Endothelial cell (in vitro differentiated cells): ENCODE measurements around the gene ZNF98. TPM values are rescaled to one million over a fixed set of nuclear protein-coding genes. Genes with fewer than 3 reads are reported as not detected.

Experiments
- DNase-seq: peaks from one replicate; pipeline ENCODE4 v3.0.0; 2021; ENCODE audit warnings: low spot score
- H3K27ac Mint-ChIP-seq: one replicate; pipeline ENCODE4 v1.8.0; 2021; ENCODE audit warnings: mixed read lengths, inconsistent platforms; ENCODE audit not compliant: unreplicated experiment
- H3K27me3 Mint-ChIP-seq: one replicate; pipeline ENCODE4 v1.8.0; 2021; ENCODE audit warnings: mild to moderate bottlenecking, moderate library complexity, mixed read lengths, inconsistent platforms; ENCODE audit not compliant: unreplicated experiment
- H3K36me3 Mint-ChIP-seq: one replicate; pipeline ENCODE4 v1.8.0; 2021; ENCODE audit warnings: mild to moderate bottlenecking, low read depth, mixed read lengths, inconsistent platforms; ENCODE audit not compliant: unreplicated experiment
- H3K4me1 Mint-ChIP-seq: one replicate; pipeline ENCODE4 v1.8.0; 2021; ENCODE audit warnings: mild to moderate bottlenecking, mixed read lengths, inconsistent platforms; ENCODE audit not compliant: unreplicated experiment
- H3K4me3 Mint-ChIP-seq: one replicate; pipeline ENCODE4 v1.8.0; 2021; ENCODE audit warnings: mild to moderate bottlenecking, mixed read lengths, inconsistent platforms; ENCODE audit not compliant: unreplicated experiment
- H3K9me3 Mint-ChIP-seq: one replicate; pipeline ENCODE4 v1.8.0; 2021; ENCODE audit warnings: mixed read lengths, inconsistent platforms; ENCODE audit not compliant: unreplicated experiment
- total RNA-seq: library from RNA; stranded (reverse); fragmentation: NEBNext Ultra II Directional; extraction: Animal tissue kit (Norgen Biotek cat#: 25700); gene quantifications from one replicate; pipeline ENCODE4 v1.2.1, GENCODE V29; 2021; ENCODE audit not compliant: unreplicated experiment
- TF ChIP-seq, protein P1 (sequence below): fragments of 200-600 bp; sonication (generic); IDR thresholded peaks from one replicate; pipeline ENCODE4 v1.5.0; 2021; ENCODE audit warnings: antibody characterized with exemption; ENCODE audit not compliant: unreplicated experiment

ZNF98 gene
- total RNA-seq, 1 donor from 2014 or later = not detected

DNA sequence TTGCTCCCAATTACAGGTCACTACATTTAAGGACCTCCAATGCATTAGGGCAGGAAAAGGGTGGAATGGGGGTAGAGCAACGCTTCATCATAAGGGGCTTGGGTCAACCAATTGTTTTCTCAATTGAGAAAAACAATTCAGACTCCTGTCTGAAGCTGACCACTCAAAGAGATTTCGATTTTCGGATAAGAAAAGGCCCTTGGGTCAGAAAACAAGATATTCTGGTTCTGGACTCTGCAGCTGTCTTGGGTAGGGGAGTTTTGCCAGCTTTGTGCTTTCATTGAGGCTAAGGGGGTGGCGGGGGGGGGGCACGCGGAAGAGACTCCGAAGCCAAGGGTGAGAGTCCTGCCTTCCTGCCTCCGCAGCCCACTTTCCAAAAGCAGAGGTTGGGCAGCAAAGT is 4.8 kb upstream of the ZNF98 start:
- peaks cover 20% of the 10 kb centered on the region for H3K9me3 Mint-ChIP-seq
- peaks cover 4% of the 10 kb centered on the region for H3K36me3 Mint-ChIP-seq
- no peak overlapping the region for H3K4me3 Mint-ChIP-seq
- no peak for DNase-seq
- H3K4me1 Mint-ChIP-seq = no peaks in the 10 kb centered on the region
- H3K27ac Mint-ChIP-seq = no peak overlapping the region
- TF ChIP-seq, protein P1, sequence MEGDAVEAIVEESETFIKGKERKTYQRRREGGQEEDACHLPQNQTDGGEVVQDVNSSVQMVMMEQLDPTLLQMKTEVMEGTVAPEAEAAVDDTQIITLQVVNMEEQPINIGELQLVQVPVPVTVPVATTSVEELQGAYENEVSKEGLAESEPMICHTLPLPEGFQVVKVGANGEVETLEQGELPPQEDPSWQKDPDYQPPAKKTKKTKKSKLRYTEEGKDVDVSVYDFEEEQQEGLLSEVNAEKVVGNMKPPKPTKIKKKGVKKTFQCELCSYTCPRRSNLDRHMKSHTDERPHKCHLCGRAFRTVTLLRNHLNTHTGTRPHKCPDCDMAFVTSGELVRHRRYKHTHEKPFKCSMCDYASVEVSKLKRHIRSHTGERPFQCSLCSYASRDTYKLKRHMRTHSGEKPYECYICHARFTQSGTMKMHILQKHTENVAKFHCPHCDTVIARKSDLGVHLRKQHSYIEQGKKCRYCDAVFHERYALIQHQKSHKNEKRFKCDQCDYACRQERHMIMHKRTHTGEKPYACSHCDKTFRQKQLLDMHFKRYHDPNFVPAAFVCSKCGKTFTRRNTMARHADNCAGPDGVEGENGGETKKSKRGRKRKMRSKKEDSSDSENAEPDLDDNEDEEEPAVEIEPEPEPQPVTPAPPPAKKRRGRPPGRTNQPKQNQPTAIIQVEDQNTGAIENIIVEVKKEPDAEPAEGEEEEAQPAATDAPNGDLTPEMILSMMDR = no peak
- peaks cover 4% of the 10 kb centered on the region for H3K27me3 Mint-ChIP-seq

DNA sequence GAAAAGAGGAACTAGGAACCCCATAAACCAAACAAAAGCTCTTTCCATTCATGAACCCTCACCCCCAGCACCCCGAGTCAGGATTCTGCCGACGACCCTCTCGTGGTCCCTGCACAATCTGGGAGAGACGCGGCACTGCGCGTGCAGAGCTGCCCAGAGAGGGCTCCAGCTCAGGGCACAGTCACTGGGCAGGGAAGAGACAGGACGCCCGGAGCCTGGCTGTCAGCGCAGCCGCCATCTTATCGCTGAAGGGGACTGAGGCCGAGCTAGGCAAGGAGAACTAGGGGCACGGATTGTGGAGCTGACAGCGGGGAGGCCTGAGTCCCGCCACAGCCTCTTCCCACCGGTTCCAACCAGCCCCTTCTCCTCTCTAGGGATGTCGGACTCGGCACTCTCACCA is 349 bp downstream of the ZNF98 start:
- no peak for DNase-seq
- Mint-ChIP-seq H3K4me1 (no peaks in the 10 kb centered on the region), H3K27ac (no peak overlapping the region), H3K9me3 (peaks cover 45% of the 10 kb centered on the region), H3K4me3 (no peak overlapping the region), H3K36me3 (peaks cover 17% of the 10 kb centered on the region), H3K27me3 (peaks cover 7% of the 10 kb centered on the region)
- TF ChIP-seq, protein P1 = no peak

DNA sequence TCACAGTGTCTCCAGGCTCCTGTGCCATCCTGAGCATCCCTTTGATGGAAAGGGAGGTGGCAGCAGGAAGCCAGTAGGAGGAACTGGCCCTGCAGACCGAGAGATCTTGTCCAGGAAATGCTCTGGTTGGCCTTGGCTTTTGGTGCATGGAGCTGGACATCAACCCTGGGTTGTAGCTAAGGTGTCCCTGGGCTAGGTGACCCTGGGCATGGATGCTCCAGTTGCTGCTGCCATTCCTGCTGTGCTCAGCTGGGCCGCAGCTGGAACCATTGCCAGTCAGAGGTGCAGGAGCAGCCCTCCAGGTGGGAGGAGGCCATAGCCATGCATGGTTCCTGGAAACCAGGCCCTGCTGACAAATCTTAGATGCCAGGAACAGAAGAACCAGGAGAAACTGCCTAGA is 67.5 kb downstream of the ZNF98 start:
- peaks cover 5% of the 10 kb centered on the region for H3K36me3 Mint-ChIP-seq
- peaks cover 24% of the 10 kb centered on the region for H3K9me3 Mint-ChIP-seq

More for the DNA sequence above, 67.5 kb downstream of the ZNF98 start:
- TF ChIP-seq, protein P1 = no peak
- H3K27ac Mint-ChIP-seq = no peak overlapping the region
- no peaks in the 10 kb centered on the region for H3K4me1 Mint-ChIP-seq
- no peaks in the 10 kb centered on the region for H3K27me3 Mint-ChIP-seq
- no peak overlapping the region for H3K4me3 Mint-ChIP-seq
- DNase-seq = no peak

Other genes with a start within 250 kb of the ZNF98 start
- gene ZNF676, start 225.4 kb downstream of the ZNF98 start, total RNA-seq = 1.1 TPM
- gene ZNF729, start 135.9 kb downstream of the ZNF98 start, total RNA-seq = not detected
- not detected for gene ZNF492, start 212.0 kb upstream of the ZNF98 start, total RNA-seq